Left hindlimb (tissue), 1 donor: ENCODE data around the gene ANKRD22.
"Not testable (repeated sequence)": the region's sequence is repeated elsewhere in the genome, so short reads cannot be mapped to it uniquely, and the experiment has no call there.

Experiments used
- DNase-seq: peaks from one replicate; pipeline ENCODE4 v3.0.0-alpha.2; 2018

Gene ANKRD22

GRCh38 chr10:88877298-88877697 is 25.7 kb upstream of the ANKRD22 start:
- no peak for DNase-seq

GRCh38 chr10:88875081-88875480 is 23.4 kb upstream of the ANKRD22 start:
- DNase-seq: no peak

- DNase-seq: no peak
Observed at GRCh38 chr10:88874281-88874680, 22.6 kb upstream of the ANKRD22 start.

DNA sequence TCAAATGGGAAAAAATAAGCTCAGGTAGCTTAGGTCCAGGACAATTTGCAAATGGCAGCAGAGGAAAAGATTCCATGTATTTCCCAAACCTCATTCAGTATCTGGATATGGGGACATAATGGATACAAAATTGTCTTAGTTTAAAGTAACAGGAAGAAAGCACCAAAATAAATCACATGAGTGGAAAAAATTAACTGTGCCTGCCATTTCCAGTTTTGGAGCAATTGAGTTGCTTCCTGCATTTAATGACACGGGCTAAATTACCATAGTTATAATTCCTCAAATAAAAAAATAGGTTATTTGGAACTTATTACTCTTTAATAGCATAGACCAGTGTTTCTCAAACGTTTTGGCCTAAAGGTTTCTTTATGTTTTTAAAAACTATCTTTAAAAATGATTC is 22.1 kb upstream of the ANKRD22 start:
- no peak for DNase-seq

- no peak for DNase-seq
Observed at GRCh38 chr10:88870089-88870488, 18.4 kb upstream of the ANKRD22 start.

DNA sequence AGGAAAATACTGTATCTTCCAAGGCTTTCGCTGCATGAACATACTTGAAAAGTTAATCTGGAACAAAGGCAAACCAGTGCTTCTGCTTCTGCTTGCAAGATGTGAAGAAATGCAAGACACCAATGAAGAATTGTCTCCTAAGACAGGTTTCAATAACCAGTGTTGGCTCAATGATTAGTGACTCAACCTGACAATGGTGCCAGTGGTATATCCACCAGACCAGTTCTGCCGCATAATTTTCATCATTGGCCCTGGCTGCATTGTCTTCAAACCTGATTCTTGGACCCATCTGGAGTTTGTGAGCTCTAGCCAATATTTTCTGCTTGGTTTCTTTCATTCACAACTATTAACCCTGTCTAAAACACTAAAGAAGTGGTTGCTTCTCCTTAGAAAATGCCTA is 14.8 kb upstream of the ANKRD22 start:
- DNase-seq: no peak

GRCh38 chr10:88865281-88865876 is 13.7 kb upstream of the ANKRD22 start:
- no peak for DNase-seq

GRCh38 chr10:88861036-88861435 is 9.4 kb upstream of the ANKRD22 start:
- no peak for DNase-seq

DNA sequence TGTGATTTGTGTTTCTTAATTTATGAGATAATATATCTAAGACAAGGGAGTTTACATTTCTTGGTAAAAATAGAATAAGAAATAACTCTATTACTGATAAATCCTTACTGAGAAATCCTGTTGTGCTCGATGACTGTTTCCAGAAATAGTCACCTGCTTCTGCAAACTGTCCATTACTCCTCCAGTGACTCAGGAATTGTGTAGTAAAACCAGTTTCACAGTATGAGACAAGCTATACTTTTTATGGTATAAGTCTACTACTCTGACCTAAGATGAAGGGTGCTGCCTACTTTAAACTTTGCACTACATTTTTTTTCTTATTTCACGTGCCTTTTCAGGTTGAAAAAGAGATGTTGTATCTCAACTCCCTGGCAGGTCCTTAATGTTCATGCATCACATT is 6.8 kb upstream of the ANKRD22 start:
- no peak for DNase-seq

GRCh38 chr10:88857831-88858230 is 6.2 kb upstream of the ANKRD22 start:
- no peak for DNase-seq

DNA sequence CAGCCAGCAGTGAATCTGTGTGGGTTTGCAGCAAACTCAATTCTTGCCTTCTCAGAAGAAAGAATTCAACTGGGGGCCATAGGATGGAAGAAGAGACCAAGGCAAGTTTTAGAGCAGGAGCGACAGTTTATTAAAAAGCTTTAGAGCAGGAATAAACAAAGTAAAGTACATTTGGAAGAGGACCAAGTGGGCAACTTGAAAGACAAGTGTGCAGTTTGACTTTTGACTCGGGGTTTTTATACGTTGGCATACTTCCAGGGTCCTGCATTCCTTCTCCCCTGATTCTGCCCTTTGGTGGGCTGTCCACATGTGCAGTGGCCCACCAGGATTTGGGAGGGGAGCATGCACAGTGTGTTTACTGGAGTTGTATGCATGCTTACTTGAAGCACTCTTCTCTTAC is 3.0 kb upstream of the ANKRD22 start:
- no peak for DNase-seq

GRCh38 chr10:88853155-88853881 is 1.7 kb upstream of the ANKRD22 start:
- DNase-seq: no peak

- no peak for DNase-seq
Observed at GRCh38 chr10:88852327-88852726, 683 bp upstream of the ANKRD22 start.

DNA sequence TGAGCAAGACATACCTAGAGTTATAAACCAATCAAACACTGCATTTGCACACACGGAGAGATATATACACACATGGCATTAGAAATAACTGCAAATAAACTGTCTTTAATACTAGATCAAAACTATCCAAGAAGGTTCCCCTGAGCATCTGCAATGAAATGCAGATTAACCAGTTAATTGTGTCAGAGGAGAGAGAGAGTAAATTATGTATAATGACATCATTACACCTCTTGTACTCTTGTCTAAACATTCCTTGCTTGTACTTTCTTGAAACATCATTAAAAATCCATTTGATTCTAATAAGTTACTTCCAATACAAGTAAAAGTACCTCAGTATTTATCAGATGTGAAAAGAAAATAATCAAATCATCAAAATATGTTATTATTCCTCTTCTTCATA is 932 bp downstream of the ANKRD22 start:
- no peak for DNase-seq

DNA sequence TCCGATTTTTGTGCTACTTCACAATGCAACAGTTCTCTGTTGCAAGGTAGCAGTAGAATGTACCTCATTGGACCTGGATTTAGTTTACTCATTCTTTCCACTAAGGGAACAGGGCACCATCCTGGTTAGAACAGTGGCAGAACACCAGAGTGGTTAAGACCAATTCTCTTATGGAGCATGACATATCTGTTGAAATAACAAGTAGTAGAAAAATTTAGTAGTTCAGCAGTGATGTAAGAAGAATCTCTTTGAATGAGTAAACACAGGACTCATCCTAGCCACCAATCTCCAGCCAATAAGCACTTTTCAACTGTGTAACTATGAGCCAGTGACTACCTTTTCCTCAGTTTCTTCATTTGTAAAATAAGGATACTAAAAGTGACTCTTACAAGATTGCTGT is 2.4 kb downstream of the ANKRD22 start:
- no peak for DNase-seq

GRCh38 chr10:88848499-88848898 is 3.1 kb downstream of the ANKRD22 start:
- no peak for DNase-seq

- DNase-seq: no peak
Observed at GRCh38 chr10:88843171-88843570, 8.5 kb downstream of the ANKRD22 start.

GRCh38 chr10:88841316-88842111 is 10.1 kb downstream of the ANKRD22 start:
- DNase-seq: no peak

- DNase-seq: no peak
Observed at GRCh38 chr10:88840881-88841280, 10.8 kb downstream of the ANKRD22 start.

- no peak for DNase-seq
Observed at GRCh38 chr10:88840104-88840503, 11.5 kb downstream of the ANKRD22 start.

DNA sequence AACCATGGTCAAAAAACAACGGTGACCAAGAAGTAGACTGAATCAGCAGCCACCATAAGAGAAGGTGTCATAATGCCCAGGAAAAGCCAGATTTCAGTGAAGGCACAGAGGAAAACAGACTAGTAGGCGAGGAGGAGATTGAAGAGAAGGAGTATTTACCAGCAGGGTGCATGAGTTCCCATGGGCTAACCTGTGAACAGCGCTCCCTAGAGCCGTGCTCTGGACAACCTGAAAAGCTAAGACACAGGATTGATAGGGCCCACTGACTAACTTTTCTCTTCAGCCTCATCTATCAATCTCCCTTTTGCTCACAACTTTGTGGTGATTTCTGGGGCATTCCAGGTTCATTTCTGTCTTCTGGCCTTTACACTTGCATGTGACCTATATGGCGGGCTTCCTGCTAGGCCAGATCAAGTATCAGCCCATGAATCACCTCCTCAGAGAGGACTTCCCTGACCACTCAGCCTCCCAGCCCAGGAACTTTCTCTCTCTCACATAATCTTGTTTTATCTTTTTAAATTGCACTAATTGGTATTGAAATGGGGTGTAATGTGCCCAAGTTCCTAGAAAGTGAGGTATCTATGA is 12.8 kb downstream of the ANKRD22 start:
- no peak for DNase-seq

- DNase-seq: not testable (repeated sequence)
Observed at GRCh38 chr10:88837632-88838031, 14.0 kb downstream of the ANKRD22 start.

- no peak for DNase-seq
Observed at GRCh38 chr10:88835910-88836221, 15.8 kb downstream of the ANKRD22 start.
